Muscle of back (tissue), 11 donors: ENCODE results near the gene CCDC91. TPM values are rescaled to one million over a fixed set of nuclear protein-coding genes. Genes with fewer than 3 reads are reported as not detected.

ENCODE experiments used
- DNase-seq, 3 donors: peaks; one replicate each; pipeline versions ENCODE4 v3.0.0 to v3.0.0-alpha.2; 2013
- polyA plus RNA-seq, 10 donors: library from polyadenylated mRNA; unstranded; fragments of 120-200 nt; gene quantifications; one replicate each; pipeline ENCODE4 v1.2.1, GENCODE V29; 2013; ENCODE audit not compliant: insufficient read length in 10 of 10

Gene CCDC91
- polyA plus RNA-seq, 10 donors, result 19.7 to 25.1 (median 23.7) TPM

- peak in 2 of 3 donors; percentile 7 to 14 for DNase-seq
Measured at GRCh38 chr12:28578361-28578760, 388.1 kb downstream of the CCDC91 start.

DNA sequence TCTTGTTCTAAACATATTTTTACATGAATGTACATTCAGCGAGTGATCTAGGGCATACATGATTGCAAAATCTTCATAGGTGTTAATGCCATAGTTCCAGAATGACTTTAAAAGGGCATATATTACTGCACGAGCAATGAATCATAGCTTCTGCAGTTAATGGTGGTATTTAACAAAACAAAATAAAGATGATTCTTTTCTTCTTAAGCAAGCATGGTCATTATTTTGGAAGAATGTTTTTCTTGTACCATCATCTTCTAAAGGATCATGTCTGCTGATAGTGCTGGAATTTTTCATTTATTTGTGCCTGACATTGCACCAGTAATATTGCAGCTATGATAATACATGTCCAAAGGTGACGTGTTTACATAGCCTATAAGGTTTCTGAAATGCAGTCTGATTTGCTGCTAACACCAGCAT, 388.6 kb downstream of the CCDC91 start:
- no peak for DNase-seq

DNA sequence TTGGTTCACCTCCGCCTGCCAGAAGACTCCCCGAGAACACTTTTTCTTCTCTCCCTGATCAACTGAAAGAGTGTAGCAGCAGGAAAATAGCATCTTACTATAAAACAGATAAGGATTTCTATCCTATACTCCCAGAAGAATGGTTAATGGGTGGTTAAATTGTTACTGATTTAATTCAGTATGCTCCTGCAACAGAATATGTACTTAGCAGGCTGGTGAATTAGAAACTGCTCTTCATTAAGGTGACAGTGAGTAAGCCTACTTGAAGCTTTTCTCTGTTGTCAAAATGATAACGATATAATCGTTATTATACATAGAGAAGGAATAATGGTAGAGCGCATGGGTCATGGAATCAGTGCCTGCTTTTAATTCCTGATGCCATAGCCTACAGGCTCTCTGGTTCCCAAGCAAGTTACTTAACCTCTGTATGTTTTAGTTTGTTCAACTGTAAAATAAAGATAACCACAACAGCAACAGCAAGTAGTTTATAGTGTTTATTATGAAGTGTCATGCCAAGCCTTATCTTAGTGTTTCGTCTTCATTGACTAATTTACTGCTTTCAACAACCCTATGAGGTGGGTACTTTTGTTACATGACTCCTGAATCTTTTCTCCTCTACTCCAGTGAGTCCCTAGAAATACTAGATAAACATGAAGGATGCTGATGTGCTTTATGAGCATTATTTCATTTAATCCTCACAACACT, 392.6 kb downstream of the CCDC91 start:
- no peak for DNase-seq

- DNase-seq, result no peak
Measured at GRCh38 chr12:28583701-28584261, 393.5 kb downstream of the CCDC91 start.

GRCh38 chr12:28585146-28585545, 394.9 kb downstream of the CCDC91 start:
- DNase-seq, result no peak

GRCh38 chr12:28586481-28586880, 396.2 kb downstream of the CCDC91 start:
- no peak for DNase-seq

DNA sequence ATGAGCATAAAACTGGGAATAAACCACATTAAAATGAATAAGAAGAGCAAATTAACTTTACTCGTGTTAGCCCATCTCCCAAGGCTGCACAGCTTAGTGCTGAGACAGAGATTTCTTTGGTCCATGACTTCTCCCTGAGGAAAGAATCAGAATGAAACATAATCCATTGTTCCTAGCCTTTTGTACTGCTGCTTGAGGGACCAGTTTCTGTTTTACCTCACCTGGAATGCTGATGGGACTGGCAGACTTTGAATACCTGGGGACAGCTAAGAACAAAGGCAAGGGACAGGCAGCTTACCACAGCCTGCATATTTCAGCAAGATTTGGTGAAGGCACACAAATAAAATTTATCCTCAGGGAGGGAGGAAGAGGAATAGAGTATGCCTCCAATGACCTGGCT, 401.6 kb downstream of the CCDC91 start:
- no peak for DNase-seq

Other genes with a start within 250 kb of the CCDC91 start
- 1 to 10 TPM; 1.4 to 8.7 (median 2.6) TPM for gene PTHLH, start 217.7 kb upstream of the CCDC91 start, polyA plus RNA-seq